B cell (primary cell): ENCODE measurements around the gene STXBP2. TPM values are rescaled to one million over a fixed set of nuclear protein-coding genes. Genes with fewer than 3 reads are reported as not detected.

Experiments used
- ATAC-seq: fragments of 200-7000 bp; cut with Tn5 transposase; one replicate; pipeline ENCODE4 v1.10.0; 2021; ENCODE audit warnings: low read depth, mild to moderate bottlenecking, moderate number of reproducible peaks, moderate library complexity
- CTCF ChIA-PET: fragments of 350-600 bp; sonication (Branson Sonifier 250); formaldehyde crosslinking; loops from one replicate; lab custom pipeline; 2021; ENCODE audit warnings: antibody characterized with exemption, inconsistent platforms; lab: Charles Lee
- POLR2A ChIA-PET: fragments of 350-600 bp; sonication (Branson Sonifier 250); formaldehyde crosslinking; loops from one replicate; lab custom pipeline; 2021; ENCODE audit warnings: antibody characterized with exemption; lab: Charles Lee
- DNase-seq: peaks from one replicate; pipeline ENCODE4 v3.0.0; 2013
- H2AFZ ChIP-seq: 2 replicates; pipeline ENCODE4 v1.6.1; 2012; ENCODE audit warnings: mild to moderate bottlenecking, low read depth, low read length; ENCODE audit not compliant: insufficient read depth, poor library complexity, severe bottlenecking
- H3K27ac ChIP-seq, 2 donors: 1 replicate in 1 of 2; 2 replicates in 1 of 2; pipeline ENCODE4 v1.5.1; 2012 to 2013; ENCODE audit warnings: low read length in 2 of 2, mild to moderate bottlenecking in 2 of 2, moderate library complexity in 1 of 2
- H3K27me3 ChIP-seq, 4 experiments: fragments of 200-600 bp in 1 of 4; sonication (generic) in 1 of 4; replicated peaks in 1 of 4; 1 replicate in 2 of 4; 2 replicates in 2 of 4; pipeline versions ENCODE4 v1.6.1 to v1.7.0; 2013 to 2016; ENCODE audit warnings: low read length in 3 of 4, mild to moderate bottlenecking in 2 of 4, mixed read lengths in 1 of 4, moderate library complexity in 1 of 4; ENCODE audit not compliant: insufficient read depth in 4 of 4, control insufficient read depth in 3 of 4; ENCODE audit errors: control extremely low read depth in 1 of 4
- H3K36me3 ChIP-seq, 2 experiments: replicated peaks in 1 of 2; 1 replicate in 1 of 2; 2 replicates in 1 of 2; pipeline versions ENCODE4 v1.6.1 to v1.7.1; 2013; ENCODE audit warnings: low read length in 1 of 2; ENCODE audit not compliant: insufficient read depth in 2 of 2, control insufficient read depth in 1 of 2; ENCODE audit errors: control extremely low read depth in 1 of 2, extremely low read depth in 1 of 2
- H3K4me1 ChIP-seq, 2 donors: fragments of 200-600 bp in 1 of 2; sonication (generic) in 1 of 2; 1 replicate in 1 of 2; 2 replicates in 1 of 2; pipeline versions ENCODE4 v1.5.1 to v1.6.1; 2013 to 2017; ENCODE audit warnings: low read length in 2 of 2; ENCODE audit not compliant: control insufficient read depth in 2 of 2, insufficient read depth in 2 of 2
- H3K4me2 ChIP-seq: replicated peaks from 2 replicates; pipeline ENCODE3; 2012; ENCODE audit warnings: mild to moderate bottlenecking, low read depth, low read length; ENCODE audit not compliant: poor library complexity, severe bottlenecking
- H3K4me3 ChIP-seq, 5 experiments: fragments of 200-600 bp in 1 of 5; sonication (generic) in 1 of 5; 1 replicate in 3 of 5; 2 replicates in 2 of 5; pipeline versions ENCODE4 v1.5.1 to v1.7.0; 2011 to 2016; ENCODE audit warnings: low read length in 4 of 5, mild to moderate bottlenecking in 4 of 5, low read depth in 2 of 5, control low read depth in 1 of 5, moderate library complexity in 1 of 5; ENCODE audit not compliant: insufficient read depth in 1 of 5; ENCODE audit errors: control extremely low read depth in 1 of 5, extremely low read depth in 1 of 5
- H3K79me2 ChIP-seq: fragments of 200-600 bp; sonication (generic); one replicate; pipeline ENCODE4 v1.6.0; 2016; ENCODE audit warnings: low read length; ENCODE audit not compliant: control insufficient read depth, insufficient read depth
- H3K9ac ChIP-seq: fragments of 200-600 bp; sonication (generic); 2 replicates; pipeline ENCODE4 v1.6.1; 2017; ENCODE audit warnings: mild to moderate bottlenecking, low read length, moderate library complexity
- H3K9me3 ChIP-seq, 3 donors: one replicate each; pipeline versions ENCODE4 v1.6.1 to v1.7.1; 2013; ENCODE audit warnings: low read length in 2 of 3; ENCODE audit not compliant: control insufficient read depth in 2 of 3, insufficient read depth in 1 of 3; ENCODE audit errors: control extremely low read depth in 1 of 3
- H4K20me1 ChIP-seq: 2 replicates; pipeline ENCODE4 v1.6.0; 2012; ENCODE audit warnings: mild to moderate bottlenecking, low read length; ENCODE audit not compliant: insufficient read depth, control insufficient read depth, poor library complexity, severe bottlenecking
- H3K27ac Mint-ChIP-seq: one replicate; pipeline ENCODE4 v1.8.0; 2021; ENCODE audit warnings: mixed read lengths
- H3K27me3 Mint-ChIP-seq: one replicate; pipeline ENCODE4 v1.8.0; 2021; ENCODE audit warnings: mixed read lengths
- H3K4me1 Mint-ChIP-seq: one replicate; pipeline ENCODE4 v1.8.0; 2021; ENCODE audit warnings: mixed read lengths
- H3K4me3 Mint-ChIP-seq: one replicate; pipeline ENCODE4 v1.8.0; 2021; ENCODE audit warnings: mixed read lengths
- H3K9me3 Mint-ChIP-seq: one replicate; pipeline ENCODE4 v1.8.0; 2022; ENCODE audit warnings: mixed read lengths; ENCODE audit not compliant: insufficient read depth
- CTCF ChIP-seq: fragments of 200-600 bp; IDR thresholded peaks from one replicate; pipeline ENCODE4 v1.8.0; 2022; ENCODE audit warnings: antibody characterized with exemption, mild to moderate bottlenecking
- EZH2 ChIP-seq: IDR thresholded peaks from 2 replicates; pipeline ENCODE4 v1.6.1; 2012; ENCODE audit warnings: borderline replicate concordance, low read depth, mild to moderate bottlenecking, moderate library complexity, low read length; ENCODE audit not compliant: insufficient read depth, poor library complexity, severe bottlenecking
- WGBS: methylation state at CpG from one replicate; pipeline ENCODE4 v1.1.5; 2013; ENCODE audit warnings: missing lambda C conversion rate; ENCODE audit not compliant: insufficient coverage; 5-methylcytosine and 5-hydroxymethylcytosine counted together
- intact Hi-C: fragments of 100-400 bp; cut with micrococcal nuclease; formaldehyde crosslinking; loops from one replicate; pipeline ENCODE4 v1.10.0; 2022
- polyA plus RNA-seq: library from polyadenylated mRNA; depleted of rRNA; stranded (reverse); fragments of >200 nt; gene quantifications from 2 replicates; pipeline ENCODE4 v1.2.3, GENCODE V29; 2012
- total RNA-seq, 2 donors: library from RNA; stranded (reverse); fragments of 120-200 nt in 1 of 2; gene quantifications; 1 replicate in 1 of 2; 2 replicates in 1 of 2; pipeline versions ENCODE4 v1.2.3 to v1.2.4, GENCODE V29; 2013 to 2022

STXBP2 gene
- total and polyA plus RNA-seq, 2 donors (not counting 1 experiment from before 2014, with no cell fraction given): 222 to 226 TPM

DNA sequence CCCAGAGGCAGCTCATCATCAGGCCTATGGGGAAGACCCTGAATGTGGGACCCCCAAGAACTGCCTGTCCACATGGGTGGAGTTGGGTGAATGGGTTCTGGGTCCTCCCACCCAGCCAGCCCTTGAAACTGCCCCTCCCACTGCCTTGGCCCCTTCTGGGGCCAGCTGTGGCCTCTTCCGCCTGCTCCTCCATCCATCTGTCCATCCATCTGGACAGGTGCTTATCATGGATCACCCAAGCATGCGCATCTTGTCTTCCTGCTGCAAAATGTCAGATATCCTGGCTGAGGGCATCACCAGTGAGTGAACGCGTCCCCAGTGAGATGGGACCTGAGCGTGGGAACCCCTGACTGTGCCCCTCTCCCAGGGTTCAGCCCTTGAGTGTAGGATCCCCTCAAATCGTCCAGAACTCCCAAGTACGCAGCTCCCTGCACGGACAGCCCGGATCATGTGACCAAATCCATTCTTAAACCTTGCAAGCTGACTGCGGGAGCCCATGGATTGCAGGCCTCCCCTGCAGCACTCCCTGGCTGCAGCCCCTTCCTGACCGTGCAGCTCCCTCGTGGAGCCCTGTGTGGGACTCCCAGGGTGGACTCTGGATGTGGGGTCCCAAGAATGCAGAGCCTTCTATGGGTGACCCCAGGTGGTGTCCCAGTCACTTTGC is 2.0 kb downstream of the STXBP2 start:
- WGBS: 99% methylated on average over 12 of the region's 12 CpGs
- no peak overlapping the region for H3K9ac ChIP-seq
- H3K4me3 ChIP-seq: no peak overlapping the region
- peaks cover 38% of the 10 kb centered on the region for H3K4me1 Mint-ChIP-seq
- DNase-seq (no peak), ATAC-seq (no peak)
- no peak overlapping the region for H3K4me2 ChIP-seq
- no peak overlapping the region for H3K27ac Mint-ChIP-seq
- ChIA-PET POLR2A (no interaction called here), CTCF (interaction anchor here (1.8 to 2.1 kb wide), 2 partner anchors 10 to 71 kb away, joined by 5 to 7 read pairs; no protein-coding TSS in a partner anchor)
- peaks cover 4 to 29% of the 10 kb centered on the region in 2 experiments for H3K36me3 ChIP-seq
- H3K9me3 Mint-ChIP-seq: no peaks in the 10 kb centered on the region
- no peak overlapping the region for H2AFZ ChIP-seq
- H3K4me1 ChIP-seq: peaks cover 17 to 21% of the 10 kb centered on the region in 2 donors
- peaks cover 46% of the 10 kb centered on the region for H3K79me2 ChIP-seq
- intact Hi-C loops: no loop called here
- no peaks in the 10 kb centered on the region for H3K27me3 Mint-ChIP-seq
- no peaks in the 10 kb centered on the region for H3K27me3 ChIP-seq
- peaks cover 37% of the 10 kb centered on the region for H4K20me1 ChIP-seq
- TF ChIP-seq EZH2 (no peak), CTCF (no peak)
- H3K27ac ChIP-seq: no peak overlapping the region
- peak overlapping the region; percentile 48 for H3K4me3 Mint-ChIP-seq
- H3K9me3 ChIP-seq: peaks cover 0 to 14% (median 0%) of the 10 kb centered on the region in 3 donors

DNA sequence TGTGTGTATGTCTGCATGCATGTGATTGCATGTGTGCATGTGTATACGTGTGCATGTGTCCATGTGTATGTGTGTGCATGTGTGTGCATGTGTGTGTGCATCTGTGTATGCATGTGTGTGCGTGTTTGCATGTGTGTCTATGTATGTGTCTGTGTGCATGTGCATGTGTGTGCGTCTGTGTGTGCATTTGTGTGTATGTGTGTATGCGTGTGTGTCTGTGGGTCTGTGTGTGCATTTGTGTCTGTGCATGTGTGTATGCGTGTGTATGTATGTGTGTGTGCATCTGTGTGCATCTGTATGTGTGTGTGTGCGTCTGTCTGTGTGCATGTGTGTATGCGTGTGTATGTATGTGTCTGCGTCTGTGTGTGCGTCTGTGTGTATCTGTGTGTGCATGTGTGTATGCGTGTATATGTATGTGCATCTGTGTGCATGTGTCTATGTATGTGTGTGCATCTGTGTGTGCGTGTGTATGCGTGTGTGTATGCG is 3.0 kb downstream of the STXBP2 start:
- H3K36me3 ChIP-seq: peaks cover 4 to 35% of the 10 kb centered on the region in 2 experiments
- H3K27ac ChIP-seq: no peak overlapping the region
- over 99% methylated on average over 13 of the region's 13 CpGs for WGBS
- no peak overlapping the region for H3K4me3 ChIP-seq
- TF ChIP-seq CTCF: no peak
- TF ChIP-seq EZH2: no peak
- no peaks in the 10 kb centered on the region for H3K27me3 ChIP-seq
- CTCF ChIA-PET: no interaction called here
- H3K4me2 ChIP-seq: no peak overlapping the region
- peaks cover 17 to 21% of the 10 kb centered on the region in 2 donors for H3K4me1 ChIP-seq
- peaks cover 0 to 14% (median 0%) of the 10 kb centered on the region in 3 donors for H3K9me3 ChIP-seq
- H3K9ac ChIP-seq: no peak overlapping the region
- POLR2A ChIA-PET: no interaction called here
- ATAC-seq (no peak), DNase-seq (no peak)
- H2AFZ ChIP-seq: no peak overlapping the region
- H3K27ac Mint-ChIP-seq: no peak overlapping the region
- H4K20me1 ChIP-seq: peaks cover 40% of the 10 kb centered on the region
- peak overlapping the region; percentile 27 for H3K4me3 Mint-ChIP-seq
- intact Hi-C loops: no loop called here
- no peaks in the 10 kb centered on the region for H3K9me3 Mint-ChIP-seq
- no peaks in the 10 kb centered on the region for H3K27me3 Mint-ChIP-seq
- peaks cover 42% of the 10 kb centered on the region for H3K79me2 ChIP-seq
- H3K4me1 Mint-ChIP-seq: peaks cover 33% of the 10 kb centered on the region
